HG03280 (cell line): Measurements from ENCODE around the gene CYP8B1.

Source experiments
- ATAC-seq: cut with Tn5 transposase; IDR thresholded peaks from one replicate; pipeline ENCODE4 v1.9.1; 2021; ENCODE audit warnings: mild to moderate bottlenecking, moderate library complexity; ENCODE audit not compliant: unreplicated experiment

CYP8B1 gene

GRCh38 chr3:42853739-42854302, 21.9 kb downstream of the CYP8B1 start:
- ATAC-seq, result no peak

GRCh38 chr3:42853056-42853455, 22.6 kb downstream of the CYP8B1 start:
- ATAC-seq, result no peak

DNA sequence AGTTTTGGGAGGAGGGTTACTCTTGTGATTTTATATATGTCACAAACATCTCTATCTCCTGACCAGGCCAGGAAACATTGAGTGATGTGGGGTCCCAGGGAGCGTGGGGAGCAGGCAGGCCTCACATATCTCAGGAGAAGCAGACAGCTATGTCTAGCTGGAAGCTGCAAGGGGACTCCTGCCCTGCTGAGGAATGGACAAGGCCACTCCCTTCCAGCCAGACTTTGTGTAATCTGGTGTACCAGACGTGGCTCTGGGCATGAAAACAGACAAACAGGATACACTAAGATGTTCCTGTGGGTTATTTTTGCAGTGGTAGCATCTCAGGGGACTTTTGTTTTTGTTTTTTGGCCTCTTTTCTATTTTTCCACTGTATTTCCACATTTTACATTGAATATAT, 23.2 kb downstream of the CYP8B1 start:
- ATAC-seq, result no peak

DNA sequence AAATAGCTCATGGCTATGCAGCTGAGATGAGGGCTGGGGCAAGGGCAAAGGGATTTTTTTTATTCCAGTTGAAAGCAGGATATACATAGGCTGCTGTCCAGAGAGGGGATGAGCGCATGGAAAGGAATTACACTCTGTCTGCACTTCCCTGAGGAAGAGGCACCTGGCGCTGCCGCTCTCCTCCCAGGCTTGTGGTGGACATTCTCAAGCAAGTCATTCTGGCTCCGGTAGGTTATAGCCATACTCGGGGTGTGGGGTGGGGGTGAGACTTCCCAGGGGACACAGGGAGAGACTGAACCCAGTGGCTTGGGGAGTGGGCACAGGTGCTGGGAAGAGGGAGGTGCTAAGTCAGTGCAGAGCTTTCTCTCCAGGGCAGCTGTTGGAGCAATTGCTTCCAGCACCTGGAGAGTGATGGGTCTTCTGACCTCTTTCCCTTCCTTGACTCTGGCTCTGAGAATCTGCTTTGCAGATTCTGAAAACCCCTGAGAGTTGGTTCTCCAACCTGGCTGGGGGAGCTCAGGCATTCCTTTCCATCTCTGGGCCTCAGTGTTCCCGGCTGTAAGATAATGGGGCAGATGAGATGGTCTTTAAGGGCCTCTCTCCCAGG, 24.3 kb downstream of the CYP8B1 start:
- no peak for ATAC-seq

DNA sequence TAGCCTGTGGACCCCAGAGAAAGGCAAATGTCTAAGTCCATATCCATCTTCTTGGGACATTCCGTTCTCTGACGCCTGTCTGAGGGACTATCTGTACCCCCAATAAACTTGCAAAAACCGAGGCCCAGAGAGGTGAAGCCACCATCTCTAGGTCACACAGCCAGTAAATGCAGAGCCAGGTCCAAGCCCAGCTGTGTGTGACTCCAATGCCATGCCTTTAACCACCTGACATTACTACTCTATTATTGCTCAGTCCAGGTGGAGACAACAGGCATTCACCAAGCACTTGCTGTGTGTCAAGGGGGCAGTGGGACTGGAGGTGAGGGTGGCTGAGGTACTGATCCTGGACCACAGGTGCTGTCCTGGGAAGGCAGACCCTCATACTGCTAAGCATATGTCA, 25.4 kb downstream of the CYP8B1 start:
- ATAC-seq, result no peak

DNA sequence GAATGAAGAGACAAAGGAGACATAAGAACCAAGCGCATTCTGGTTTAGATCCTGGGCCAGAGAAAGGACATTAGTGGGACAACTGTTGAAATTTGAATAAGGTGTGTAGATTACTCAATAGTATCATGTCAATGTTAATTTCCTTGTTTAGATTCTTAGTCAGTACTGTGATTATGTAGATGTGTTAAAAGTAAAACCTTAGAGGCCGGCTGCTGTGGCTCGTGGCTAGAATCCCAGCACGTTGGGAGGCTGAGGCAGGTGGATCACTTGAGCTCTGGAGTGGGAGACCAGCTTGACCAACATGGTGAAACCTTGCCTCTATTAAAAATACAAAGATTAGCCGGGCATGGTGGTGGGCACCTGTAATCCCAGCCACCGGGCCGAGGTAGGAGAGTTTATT, 26.7 kb downstream of the CYP8B1 start:
- ATAC-seq, result no peak

DNA sequence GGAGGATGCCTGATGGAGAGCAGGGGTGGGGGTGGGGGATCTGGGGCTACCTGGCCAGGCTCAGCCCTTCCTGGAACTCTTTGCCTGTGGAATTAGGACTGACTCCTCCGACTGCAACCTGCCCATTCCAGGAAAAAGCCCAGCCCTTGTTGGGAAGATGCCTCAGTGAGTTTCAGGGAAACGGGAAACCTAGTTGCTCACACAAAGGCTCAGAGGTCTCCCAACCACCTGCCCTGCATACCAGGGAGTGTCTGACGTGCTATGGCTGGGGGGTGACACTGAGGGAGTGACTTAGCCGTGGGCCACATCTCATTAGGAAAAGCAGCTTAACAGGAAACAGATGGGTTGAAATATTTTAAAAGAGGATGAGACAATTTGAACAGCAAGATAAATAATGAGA, 27.9 kb downstream of the CYP8B1 start:
- no peak for ATAC-seq

- peak; percentile 51 for ATAC-seq
These were observed 28.8 kb downstream of the CYP8B1 start for GRCh38 chr3:42846685-42847522.

GRCh38 chr3:42844815-42845214, 30.9 kb downstream of the CYP8B1 start:
- ATAC-seq, result no peak

- ATAC-seq, result no peak
These were observed 31.3 kb downstream of the CYP8B1 start for GRCh38 chr3:42844412-42844713.

- ATAC-seq, result no peak
These were observed 31.8 kb downstream of the CYP8B1 start for GRCh38 chr3:42843713-42844411.

DNA sequence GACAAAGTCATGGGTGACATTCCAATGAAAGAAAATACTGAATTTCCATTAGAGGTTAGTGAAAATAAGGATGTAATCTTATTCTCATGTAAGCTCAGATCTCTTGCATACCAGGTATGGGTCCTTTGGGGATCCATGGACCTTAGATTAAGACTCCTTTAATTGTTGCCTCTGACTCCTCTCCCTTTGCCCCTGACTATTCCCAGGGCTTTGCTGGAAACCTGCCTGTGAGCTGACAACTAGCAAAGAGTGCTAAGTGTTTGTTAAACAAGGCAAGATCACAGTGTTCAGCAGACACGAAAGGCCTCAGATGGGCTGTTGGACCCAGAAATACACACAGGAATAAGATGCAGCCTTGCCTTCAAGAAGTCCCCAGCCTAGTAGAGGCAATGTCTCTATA, 34.3 kb downstream of the CYP8B1 start:
- no peak for ATAC-seq

DNA sequence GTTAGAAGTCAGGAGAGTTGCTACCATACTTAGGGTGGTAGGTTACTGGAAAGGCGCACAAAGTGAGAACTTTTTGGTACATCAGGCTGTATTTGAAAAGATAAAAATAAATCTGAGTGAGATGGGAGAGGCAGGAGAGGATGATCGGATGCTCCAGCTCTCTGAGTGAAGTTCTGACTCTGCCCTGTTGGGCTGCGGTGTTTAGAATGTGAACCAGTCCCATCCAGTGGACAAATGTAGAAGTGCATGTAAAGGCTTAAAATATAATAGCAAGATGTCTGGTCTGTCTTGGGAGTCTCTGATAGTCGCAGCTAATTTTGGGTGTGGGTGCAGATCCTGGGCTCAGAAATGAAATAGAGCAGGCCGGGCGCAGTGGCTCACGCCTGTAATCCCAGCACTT, 36.1 kb downstream of the CYP8B1 start:
- ATAC-seq, result peak; percentile 97

DNA sequence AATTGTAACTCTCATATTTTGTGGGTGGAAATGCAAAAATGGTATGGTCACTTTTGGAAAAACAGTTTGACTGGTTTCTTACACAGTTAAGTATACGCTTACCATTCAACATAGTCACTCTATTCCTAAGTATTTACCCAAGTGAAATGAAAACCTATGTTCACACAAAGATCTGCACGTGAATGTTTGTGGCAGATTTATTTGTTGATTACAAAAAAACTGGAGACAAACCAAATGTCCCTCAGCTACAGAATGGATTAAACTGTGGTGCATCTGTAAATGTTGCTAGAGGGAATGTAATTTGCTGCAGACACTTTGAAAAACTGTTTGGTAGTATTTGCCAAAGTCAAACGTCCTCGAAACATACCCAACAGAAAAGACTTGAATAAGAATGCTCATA, 37.1 kb downstream of the CYP8B1 start:
- ATAC-seq, result no peak

- no peak for ATAC-seq
These were observed 39.2 kb downstream of the CYP8B1 start for GRCh38 chr3:42836150-42837123.

- no peak for ATAC-seq
These were observed 44.4 kb downstream of the CYP8B1 start for GRCh38 chr3:42831321-42831713.

DNA sequence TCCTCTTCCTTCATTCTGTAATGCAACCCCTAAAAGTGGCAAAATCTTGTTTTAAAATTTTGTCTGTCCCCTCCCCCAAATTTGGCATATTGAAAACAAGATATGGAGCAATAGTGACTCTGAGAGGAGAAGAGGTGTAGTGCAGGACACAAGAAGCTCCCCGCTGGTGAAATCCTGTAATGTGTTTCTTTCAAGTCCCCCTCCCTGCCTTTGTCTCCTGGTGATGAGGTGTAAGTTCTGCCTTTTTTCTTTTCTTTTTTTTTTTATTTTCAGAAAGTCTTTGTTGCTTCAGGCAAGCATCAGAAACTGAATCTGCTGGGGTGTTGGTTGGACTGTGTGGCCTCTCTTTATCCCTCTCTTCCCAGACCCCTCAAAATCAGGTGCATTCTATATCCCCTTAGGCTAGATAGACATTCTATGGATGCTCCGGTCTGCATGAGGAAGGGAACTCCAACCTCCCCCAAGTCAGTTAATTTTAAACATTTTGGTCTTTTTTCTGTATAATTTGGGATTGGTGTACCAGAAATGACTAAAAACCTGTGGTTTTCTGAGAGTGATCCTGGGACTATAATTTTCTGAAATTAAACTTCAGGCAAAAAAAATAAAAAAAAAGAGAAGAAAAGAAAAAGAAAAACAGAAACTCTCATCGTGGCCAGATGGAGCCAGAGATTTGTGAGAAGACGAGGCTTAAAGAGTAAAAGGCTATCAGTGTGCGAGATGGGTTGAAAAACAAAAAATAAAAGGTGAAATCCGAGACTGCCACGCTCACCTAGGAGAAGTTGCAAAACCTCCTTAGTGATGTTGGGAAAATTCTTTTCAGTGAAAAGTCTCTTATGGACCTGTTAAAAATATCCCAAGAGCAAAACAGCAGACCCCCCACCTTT, 45.0 kb downstream of the CYP8B1 start:
- no peak for ATAC-seq

DNA sequence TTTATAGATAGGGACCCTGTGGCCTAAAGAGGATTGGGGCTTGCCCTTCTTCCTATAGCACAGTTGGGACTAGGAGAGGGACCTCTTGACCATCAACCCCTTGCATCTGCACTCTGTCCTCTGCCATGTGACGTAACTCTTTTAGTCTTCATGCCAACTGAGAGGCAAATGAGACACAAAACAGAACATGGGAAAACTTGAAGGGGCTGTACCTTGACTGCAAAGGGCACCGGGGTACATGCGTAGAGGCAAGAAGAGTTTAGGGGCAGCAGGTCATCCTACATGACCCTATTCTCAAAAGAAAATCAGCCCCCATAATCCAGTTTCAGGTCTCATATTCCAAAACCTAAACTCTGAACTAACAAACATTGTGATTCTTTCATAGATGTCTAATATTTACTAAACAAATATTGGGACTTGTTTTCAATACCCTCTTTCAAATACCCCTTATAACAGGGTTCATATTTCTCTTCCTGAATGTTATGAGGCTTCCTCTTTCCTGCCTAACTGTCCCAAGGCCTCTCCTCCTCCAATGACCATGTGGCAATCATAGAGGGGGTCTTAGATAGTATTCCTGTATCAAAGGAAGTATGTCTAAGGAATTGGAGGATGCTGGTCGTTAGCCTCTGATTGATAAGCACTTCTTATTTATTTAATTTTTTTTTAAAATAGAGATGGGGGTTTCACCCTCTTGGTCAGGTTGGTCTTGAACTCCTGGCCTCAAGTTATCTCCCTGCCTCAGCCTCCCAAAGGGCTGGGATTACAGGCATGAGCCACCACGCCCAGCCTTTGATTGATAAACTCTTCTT, 45.8 kb downstream of the CYP8B1 start:
- no peak for ATAC-seq

GRCh38 chr3:42829083-42829627, 46.5 kb downstream of the CYP8B1 start:
- ATAC-seq, result no peak
